Neutrophil (primary cell): ENCODE measurements around the gene RASEF.
"Not testable (repeated sequence)": the region's sequence is repeated elsewhere in the genome, so short reads cannot be mapped to it uniquely, and the experiment has no call there.

Source experiments
- H3K27ac ChIP-seq: fragments of 200-600 bp; sonication (generic); 2 replicates; pipeline ENCODE4 v1.5.1; 2016; ENCODE audit warnings: mild to moderate bottlenecking, moderate library complexity
- H3K27me3 ChIP-seq: fragments of 200-600 bp; sonication (generic); 2 replicates; pipeline ENCODE4 v1.6.0; 2016; ENCODE audit warnings: mild to moderate bottlenecking
- H3K36me3 ChIP-seq: fragments of 200-600 bp; sonication (generic); 2 replicates; pipeline ENCODE4 v1.5.1; 2017
- H3K4me1 ChIP-seq, 2 experiments: fragments of 200-600 bp in 1 of 2; sonication (generic) in 1 of 2; 1 replicate in 1 of 2; 2 replicates in 1 of 2; pipeline versions ENCODE4 v1.5.1 to v1.6.1; 2013 to 2016; ENCODE audit warnings: low read depth in 1 of 2, low read length in 1 of 2, mild to moderate bottlenecking in 1 of 2, moderate library complexity in 1 of 2; ENCODE audit not compliant: control insufficient read depth in 1 of 2, insufficient read depth in 1 of 2
- H3K4me3 ChIP-seq, 2 experiments: fragments of 200-600 bp in 1 of 2; sonication (generic) in 1 of 2; 1 replicate in 1 of 2; 2 replicates in 1 of 2; pipeline ENCODE4 v1.5.1; 2013 to 2016; ENCODE audit warnings: low read depth in 1 of 2, low read length in 1 of 2, mild to moderate bottlenecking in 1 of 2, moderate library complexity in 1 of 2
- H3K9me3 ChIP-seq: fragments of 200-600 bp; sonication (generic); 2 replicates; pipeline ENCODE4 v1.5.1; 2016
- TF ChIP-seq, protein P1 (sequence below): fragments of 200-600 bp; sonication (generic); IDR thresholded peaks from 2 replicates; pipeline ENCODE4 v1.5.1; 2016; ENCODE audit warnings: antibody characterized with exemption

Gene RASEF

DNA sequence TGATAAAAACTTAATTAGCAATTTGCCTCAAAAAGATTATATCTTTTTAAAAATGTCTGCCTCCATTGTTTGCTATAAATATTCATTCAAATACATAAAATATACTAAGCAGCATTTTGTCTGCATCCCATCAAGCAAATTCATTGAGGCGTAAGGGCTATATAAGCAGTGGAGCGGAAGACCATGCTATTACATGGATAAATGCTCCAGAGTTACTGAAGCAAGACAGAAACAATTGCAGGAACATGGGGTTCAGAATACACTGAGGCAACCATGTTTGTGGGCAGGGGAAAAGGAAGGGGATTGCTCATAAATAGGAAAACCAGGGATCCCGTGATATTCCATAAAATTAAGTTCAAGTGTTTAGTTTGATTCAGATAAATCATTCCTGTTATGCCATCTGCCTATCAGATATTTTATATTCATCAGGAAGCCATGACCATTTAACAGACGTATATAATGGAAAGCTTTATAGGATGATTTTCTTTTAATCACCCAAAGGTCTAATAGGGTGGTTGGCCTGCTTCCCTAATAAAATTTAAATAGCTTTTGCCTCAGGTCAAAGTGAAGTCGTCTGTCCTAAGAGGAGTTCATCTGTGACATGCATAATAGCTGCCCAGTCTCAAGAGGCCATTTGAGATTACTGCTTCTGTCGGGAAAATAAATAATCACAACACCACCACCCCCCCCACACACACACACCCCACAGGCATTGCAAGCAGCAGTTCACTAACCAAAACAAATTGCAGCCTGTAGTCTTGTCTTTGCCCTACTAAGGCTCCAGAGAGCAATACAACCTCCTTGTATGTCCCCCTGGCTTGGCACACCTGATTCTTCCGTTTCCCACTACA, 105.2 kb downstream of the RASEF start:
- TF ChIP-seq, protein P1, sequence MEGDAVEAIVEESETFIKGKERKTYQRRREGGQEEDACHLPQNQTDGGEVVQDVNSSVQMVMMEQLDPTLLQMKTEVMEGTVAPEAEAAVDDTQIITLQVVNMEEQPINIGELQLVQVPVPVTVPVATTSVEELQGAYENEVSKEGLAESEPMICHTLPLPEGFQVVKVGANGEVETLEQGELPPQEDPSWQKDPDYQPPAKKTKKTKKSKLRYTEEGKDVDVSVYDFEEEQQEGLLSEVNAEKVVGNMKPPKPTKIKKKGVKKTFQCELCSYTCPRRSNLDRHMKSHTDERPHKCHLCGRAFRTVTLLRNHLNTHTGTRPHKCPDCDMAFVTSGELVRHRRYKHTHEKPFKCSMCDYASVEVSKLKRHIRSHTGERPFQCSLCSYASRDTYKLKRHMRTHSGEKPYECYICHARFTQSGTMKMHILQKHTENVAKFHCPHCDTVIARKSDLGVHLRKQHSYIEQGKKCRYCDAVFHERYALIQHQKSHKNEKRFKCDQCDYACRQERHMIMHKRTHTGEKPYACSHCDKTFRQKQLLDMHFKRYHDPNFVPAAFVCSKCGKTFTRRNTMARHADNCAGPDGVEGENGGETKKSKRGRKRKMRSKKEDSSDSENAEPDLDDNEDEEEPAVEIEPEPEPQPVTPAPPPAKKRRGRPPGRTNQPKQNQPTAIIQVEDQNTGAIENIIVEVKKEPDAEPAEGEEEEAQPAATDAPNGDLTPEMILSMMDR: no peak
- Histone ChIP-seq H3K4me3 (no peak overlapping the region), H3K27me3 (no peaks in the 10 kb centered on the region), H3K36me3 (no peaks in the 10 kb centered on the region), H3K27ac (no peak overlapping the region), H3K4me1 (no peaks in the 10 kb centered on the region), H3K9me3 (no peaks in the 10 kb centered on the region)

DNA sequence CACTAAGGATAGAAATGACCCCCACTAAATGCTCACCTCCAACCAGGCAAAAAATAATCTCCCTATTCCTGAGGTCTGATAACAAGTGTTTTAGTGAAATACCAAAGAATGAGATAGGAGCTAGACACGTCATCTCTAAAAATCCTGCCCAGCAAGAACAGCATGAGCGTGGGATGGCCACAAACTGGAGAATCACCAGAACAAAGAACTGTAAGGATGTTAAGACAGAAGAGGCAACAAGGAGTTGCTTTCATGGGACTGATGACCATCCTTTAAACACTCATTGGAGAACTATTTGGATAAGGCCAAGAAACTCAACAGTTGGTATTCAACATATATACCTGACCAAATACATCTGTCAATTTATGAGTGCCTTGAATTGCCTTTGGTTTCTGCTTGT, 113.7 kb downstream of the RASEF start:
- no peak overlapping the region for H3K27ac ChIP-seq
- H3K4me1 ChIP-seq: no peaks in the 10 kb centered on the region
- TF ChIP-seq, protein P1: no peak
- H3K27me3 ChIP-seq: no peaks in the 10 kb centered on the region
- H3K36me3 ChIP-seq: no peaks in the 10 kb centered on the region
- no peak overlapping the region for H3K4me3 ChIP-seq
- H3K9me3 ChIP-seq: no peaks in the 10 kb centered on the region

DNA sequence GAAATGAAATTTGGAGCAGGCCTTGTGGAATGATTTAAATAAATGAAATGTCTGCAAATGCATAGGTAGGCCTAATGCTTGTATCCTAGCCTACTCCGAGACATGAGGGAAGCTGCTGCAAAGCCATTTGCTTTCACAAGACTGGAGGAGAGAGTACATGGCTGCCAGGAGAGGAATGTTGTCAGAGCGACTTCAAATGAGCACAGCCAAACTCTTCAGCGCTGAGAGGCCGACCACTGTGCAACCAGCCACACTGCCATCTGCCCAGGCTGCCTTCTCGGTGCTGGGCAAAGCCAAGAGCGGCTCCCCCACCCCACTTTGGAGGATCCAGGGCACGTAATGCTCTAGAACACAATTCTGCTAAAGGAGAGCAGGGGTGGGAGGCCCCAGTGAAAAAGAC, 122.6 kb downstream of the RASEF start:
- no peak overlapping the region for H3K4me3 ChIP-seq
- no peaks in the 10 kb centered on the region for H3K9me3 ChIP-seq
- H3K27ac ChIP-seq: no peak overlapping the region
- H3K36me3 ChIP-seq: no peaks in the 10 kb centered on the region
- TF ChIP-seq, protein P1: no peak
- no peaks in the 10 kb centered on the region for H3K27me3 ChIP-seq
- H3K4me1 ChIP-seq: no peaks in the 10 kb centered on the region

GRCh38 chr9:82939451-82939850, 123.5 kb downstream of the RASEF start:
- no peaks in the 10 kb centered on the region for H3K27me3 ChIP-seq
- no peak overlapping the region for H3K4me3 ChIP-seq
- H3K27ac ChIP-seq: no peak overlapping the region
- H3K9me3 ChIP-seq: no peaks in the 10 kb centered on the region
- H3K36me3 ChIP-seq: no peaks in the 10 kb centered on the region
- TF ChIP-seq, protein P1: no peak
- H3K4me1 ChIP-seq: no peaks in the 10 kb centered on the region

DNA sequence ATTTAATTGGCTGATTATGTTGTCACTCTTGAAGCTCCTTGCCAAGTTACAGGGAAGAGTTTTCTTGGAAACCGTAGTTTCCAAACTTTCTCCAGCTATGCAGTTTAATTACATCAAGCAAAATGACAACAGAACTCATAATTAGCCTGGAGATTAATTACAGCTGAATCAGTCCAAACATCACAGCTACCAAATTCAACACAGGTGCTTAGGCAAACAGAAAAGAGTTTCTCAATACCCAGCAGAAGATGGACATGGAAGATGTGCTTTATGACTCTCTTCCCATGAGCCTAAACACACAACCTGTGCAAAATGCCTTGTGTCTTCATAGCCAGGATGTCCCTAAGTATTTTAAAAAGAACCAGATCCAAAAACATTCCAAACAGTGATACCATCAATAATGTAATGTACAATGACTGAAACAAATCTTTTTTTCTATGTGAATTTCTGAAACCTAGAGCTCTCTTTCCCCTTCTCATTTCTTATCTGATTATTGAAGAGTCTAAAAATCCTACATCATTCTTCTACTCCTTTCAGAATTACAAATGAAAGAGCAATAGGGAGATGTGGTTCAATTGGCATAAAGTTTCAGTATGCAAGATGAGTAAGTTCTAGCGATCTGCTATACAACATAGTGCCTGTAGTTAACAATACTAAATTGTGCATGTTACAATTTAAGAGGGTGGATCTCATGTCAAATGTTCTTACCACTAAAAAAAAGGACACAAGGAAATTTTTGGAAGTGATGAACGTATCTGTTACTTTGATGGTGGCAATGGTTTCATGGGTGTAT, 124.3 kb downstream of the RASEF start:
- Histone ChIP-seq H3K27me3 (no peaks in the 10 kb centered on the region), H3K4me1 (no peaks in the 10 kb centered on the region), H3K4me3 (no peak overlapping the region), H3K36me3 (no peaks in the 10 kb centered on the region), H3K9me3 (no peaks in the 10 kb centered on the region), H3K27ac (no peak overlapping the region)
- TF ChIP-seq, protein P1: no peak

DNA sequence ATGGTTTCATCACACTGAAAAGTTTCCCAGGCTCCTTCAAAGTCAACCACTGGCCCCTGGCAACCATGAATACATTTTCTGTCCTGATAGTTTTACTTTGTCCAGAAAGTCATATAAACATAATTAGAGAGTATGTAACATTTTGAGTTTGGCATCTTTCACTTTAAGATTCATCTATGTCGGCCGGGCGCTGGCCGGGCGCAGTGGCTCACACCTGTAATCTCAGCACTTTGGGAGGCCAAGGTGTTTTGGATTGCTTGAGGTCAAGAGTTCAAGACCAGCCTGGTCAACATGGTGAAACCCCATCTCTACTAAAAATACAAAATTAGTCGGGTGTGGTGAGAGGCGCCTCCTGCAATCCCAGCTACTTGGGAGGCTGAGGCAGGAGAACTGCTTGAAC, 126.4 kb downstream of the RASEF start:
- not testable (repeated sequence) for H3K27me3 ChIP-seq, H3K9me3 ChIP-seq, H3K27ac ChIP-seq, H3K4me3 ChIP-seq, H3K4me1 ChIP-seq, H3K36me3 ChIP-seq
